ENCODE data around the gene KTN1. TPM values are rescaled to one million over a fixed set of nuclear protein-coding genes. Genes with fewer than 3 reads are reported as not detected.

The KTN1 gene
- total RNA-seq, 4 donors from 2014 or later = 130 to 176 (median 150) TPM

- no peaks in the 10 kb centered on the region for H3K4me1 ChIP-seq
- DNase-seq (ENCODE audit: low spot score in 2 of 2) = no peak
- H3K36me3 ChIP-seq = no peaks in the 10 kb centered on the region
- peaks cover 0 to 13% (median 2%) of the 10 kb centered on the region in 4 donors for H3K9me3 ChIP-seq
- TF ChIP-seq EP300 (IDR thresholded peaks at IDR 0.05) = no peak
- TF ChIP-seq CTCF (IDR thresholded peaks at IDR 0.05) = no peak
- TF ChIP-seq POLR2A (IDR thresholded peaks at IDR 0.05) = no peak
- WGBS, 2 donors = 89 to 92% methylated on average over 5 of the region's 5 CpGs
- H3K27ac ChIP-seq = no peak overlapping the region
- H3K4me3 ChIP-seq = no peak overlapping the region
- H3K27me3 ChIP-seq = no peaks in the 10 kb centered on the region
Measured at GRCh38 chr14:55540847-55541773, 38.9 kb upstream of the KTN1 start.

GRCh38 chr14:55545779-55546178 is 34.2 kb upstream of the KTN1 start:
- no peak for TF ChIP-seq POLR2A (IDR thresholded peaks at IDR 0.05)
- no peak for TF ChIP-seq EP300 (IDR thresholded peaks at IDR 0.05)
- no peak for TF ChIP-seq CTCF (IDR thresholded peaks at IDR 0.05)
- H3K27me3 ChIP-seq = no peaks in the 10 kb centered on the region

GRCh38 chr14:55546212-55546874 is 33.7 kb upstream of the KTN1 start:
- TF ChIP-seq POLR2A (IDR thresholded peaks at IDR 0.05) (no peak), CTCF (IDR thresholded peaks at IDR 0.05) (no peak), EP300 (IDR thresholded peaks at IDR 0.05) (no peak)
- Histone ChIP-seq H3K4me1 (no peaks in the 10 kb centered on the region), H3K4me3 (no peak overlapping the region), H3K27ac (no peak overlapping the region), H3K27me3 (no peaks in the 10 kb centered on the region), H3K9me3 (no peaks in the 10 kb centered on the region), H3K36me3 (no peaks in the 10 kb centered on the region)
- DNase-seq (ENCODE audit: low spot score in 2 of 2) = no peak
- 89 to 95% methylated on average over 3 of the region's 3 CpGs for WGBS, 2 donors

More at GRCh38 chr14:55545779-55546178, 34.2 kb upstream of the KTN1 start:
- H3K27ac ChIP-seq = no peak overlapping the region
- no peaks in the 10 kb centered on the region for H3K36me3 ChIP-seq
- DNase-seq (ENCODE audit: low spot score in 2 of 2) = no peak
- 50 to 53% methylated on average over 1 of the region's 1 CpG for WGBS, 2 donors
- H3K4me1 ChIP-seq = no peaks in the 10 kb centered on the region
- no peak overlapping the region for H3K4me3 ChIP-seq
- H3K9me3 ChIP-seq = no peaks in the 10 kb centered on the region

GRCh38 chr14:55547650-55548315 is 32.2 kb upstream of the KTN1 start:
- no peak overlapping the region for H3K4me3 ChIP-seq
- H3K4me1 ChIP-seq = no peaks in the 10 kb centered on the region
- TF ChIP-seq EP300 (IDR thresholded peaks at IDR 0.05) (no peak), CTCF (IDR thresholded peaks at IDR 0.05) (no peak), POLR2A (IDR thresholded peaks at IDR 0.05) (no peak)
- no peak overlapping the region for H3K27ac ChIP-seq
- no peaks in the 10 kb centered on the region for H3K36me3 ChIP-seq
- peaks cover 0 to 8% (median 0%) of the 10 kb centered on the region in 4 donors for H3K9me3 ChIP-seq
- no peaks in the 10 kb centered on the region for H3K27me3 ChIP-seq
- WGBS, 2 donors = 85 to 88% methylated on average over 3 of the region's 3 CpGs
- DNase-seq (ENCODE audit: low spot score in 2 of 2) = no peak

Measured in tibial nerve (tissue), 4 donors.